ENCODE data around the gene MS4A4E.
"Not testable (repeated sequence)": the region's sequence is repeated elsewhere in the genome, so short reads cannot be mapped to it uniquely, and the experiment has no call there.

GRCh38 chr11:60152727-60153126, 90.2 kb downstream of the MS4A4E start:
- TF ChIP-seq CTCF (optimal IDR thresholded peaks at IDR 0.05 in 1 of 3, IDR thresholded peaks at IDR 0.05 in 1 of 3, conservative IDR thresholded peaks at IDR 0.05 in 1 of 3; ENCODE audit: extremely low read depth in 1 of 3, insufficient read depth in 2 of 3, low read length in 3 of 3); EZH2 (IDR thresholded peaks at IDR 0.05; ENCODE audit: low read length): not testable (repeated sequence)
